ENCODE measurements around the gene KLHDC4.

The KLHDC4 gene

DNA sequence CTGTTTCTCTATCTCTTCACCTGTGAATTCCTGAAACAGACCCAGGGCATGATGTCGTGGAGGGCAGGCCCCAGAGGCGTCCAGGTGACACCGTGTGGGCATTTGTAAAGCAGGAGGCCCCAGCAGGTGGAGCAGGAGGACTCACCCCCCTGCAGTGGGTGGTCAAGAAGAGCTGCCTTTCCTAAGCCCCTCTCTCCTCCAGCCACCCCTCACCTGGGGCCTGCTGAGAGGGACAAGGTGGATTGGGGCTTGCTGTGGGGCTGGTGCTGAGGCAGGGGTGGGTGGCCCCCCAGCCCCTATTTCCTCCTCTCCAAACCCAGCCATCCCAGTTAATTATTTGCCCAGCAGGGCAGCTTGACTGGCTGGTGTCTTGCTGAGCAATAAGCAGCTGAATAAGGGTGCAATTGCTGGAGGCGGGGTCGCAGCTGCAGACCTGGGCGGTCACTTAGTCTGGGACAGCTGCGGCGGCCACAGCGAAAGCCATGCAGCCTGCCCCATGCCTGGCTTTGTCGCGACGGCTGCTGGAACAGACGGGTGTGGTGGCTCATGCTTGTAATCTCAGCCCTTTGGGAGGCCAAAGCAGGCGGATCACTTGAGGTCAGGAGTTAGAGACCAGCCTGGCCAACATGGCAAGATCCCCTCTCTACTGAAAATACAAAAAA lies 107.1 kb downstream of the KLHDC4 start:
- no peak for DNase-seq (ENCODE audit: low read depth, low spot score)

Measured in ELF-1 (cell line).